OCI-LY3 (cell line): ENCODE data around the gene CRB2.

Experiments
- H2AFZ ChIP-seq: fragments of 200-600, 300-600 bp; shearing (Covaris generic); 2 replicates; pipeline ENCODE4 v1.6.0; 2014; ENCODE audit warnings: antibody characterized with exemption, low read depth, low read length
- H3K27ac ChIP-seq: fragments of 200-600, 300-600 bp; sonication (generic); 2 replicates; pipeline ENCODE4 v1.5.1; 2014; ENCODE audit warnings: mild to moderate bottlenecking, low read length, moderate library complexity, mixed read lengths
- H3K27me3 ChIP-seq: fragments of 200-600, 300-600 bp; sonication (generic); 2 replicates; pipeline ENCODE4 v1.6.1; 2014; ENCODE audit warnings: low read depth, low read length, mixed read lengths
- H3K36me3 ChIP-seq: fragments of 200-600, 300-600 bp; sonication (generic); replicated peaks from 2 replicates; pipeline ENCODE3; 2014; ENCODE audit warnings: low read depth, low read length, mixed read lengths
- H3K4me1 ChIP-seq: fragments of 300-600, 200-600 bp; sonication (generic); 2 replicates; pipeline ENCODE4 v1.6.1; 2014; ENCODE audit warnings: low read length, mixed read lengths
- H3K4me2 ChIP-seq: fragments of 200-600, 300-600 bp; sonication (generic); 2 replicates; pipeline ENCODE4 v1.6.1; 2014; ENCODE audit warnings: low read length, mixed read lengths
- H3K4me3 ChIP-seq: fragments of 300-600, 200-600 bp; sonication (generic); 2 replicates; pipeline ENCODE4 v1.5.1; 2014; ENCODE audit warnings: antibody characterized with exemption, mild to moderate bottlenecking, low read length, moderate library complexity
- H3K79me2 ChIP-seq: fragments of 300-600, 200-600 bp; shearing (Covaris generic); 2 replicates; pipeline ENCODE4 v1.6.1; 2014; ENCODE audit warnings: mild to moderate bottlenecking, low read length, mixed read lengths
- H3K9ac ChIP-seq: fragments of 300-600, 200-600 bp; shearing (Covaris generic); 2 replicates; pipeline ENCODE4 v1.6.0; 2014; ENCODE audit warnings: mild to moderate bottlenecking, low read length, moderate library complexity
- H3K9me3 ChIP-seq: fragments of 200-600, 300-600 bp; shearing (Covaris generic); 2 replicates; pipeline ENCODE4 v1.6.1; 2014; ENCODE audit warnings: low read length, mixed read lengths; ENCODE audit not compliant: insufficient read depth
- H4K20me1 ChIP-seq: fragments of 200-600, 300-600 bp; sonication (generic); 2 replicates; pipeline ENCODE4 v1.6.1; 2016; ENCODE audit warnings: low read length, mixed read lengths; ENCODE audit not compliant: insufficient read depth
- EZH2phosphoT487 ChIP-seq: fragments of 200-600 bp; shearing (Covaris generic); IDR thresholded peaks from 2 replicates; pipeline ENCODE4 v1.6.1; 2018; ENCODE audit warnings: antibody characterized with exemption, mixed run types, low read depth
- TF ChIP-seq, protein P1 (sequence below): fragments of 200-600, 300-600 bp; sonication (generic); IDR thresholded peaks from 2 replicates; pipeline ENCODE4 v1.5.1; 2014; ENCODE audit warnings: antibody characterized with exemption, low read length, low read depth

CRB2 gene

DNA sequence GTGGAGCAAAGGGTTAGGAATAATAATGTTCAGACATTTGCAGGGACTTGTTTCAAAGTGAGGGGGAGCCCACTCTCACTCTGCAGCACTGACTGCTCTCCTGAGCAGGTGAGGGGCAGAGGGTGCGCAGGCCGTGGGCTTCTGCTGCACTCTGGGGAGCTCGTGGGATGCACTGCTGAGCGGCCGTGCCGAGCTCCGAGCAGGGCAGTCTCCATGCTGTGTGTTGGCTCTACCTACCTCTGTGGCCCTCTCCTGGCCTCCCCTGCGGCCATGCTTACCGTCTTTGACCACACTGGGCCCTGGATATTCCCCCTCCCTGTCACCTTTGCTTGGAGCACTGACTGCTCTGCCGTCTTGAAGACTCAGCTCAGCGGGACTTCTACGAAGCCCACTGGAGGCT, 33.7 kb downstream of the CRB2 start:
- Histone ChIP-seq H3K4me1 (no peaks in the 10 kb centered on the region), H3K27me3 (no peaks in the 10 kb centered on the region), H3K4me2 (no peak overlapping the region), H3K36me3 (peaks cover 3% of the 10 kb centered on the region), H3K9me3 (no peaks in the 10 kb centered on the region), H3K79me2 (no peaks in the 10 kb centered on the region), H3K27ac (no peak overlapping the region), H3K9ac (no peak overlapping the region), H3K4me3 (no peak overlapping the region), H2AFZ (no peak overlapping the region), H4K20me1 (no peaks in the 10 kb centered on the region)
- TF ChIP-seq EZH2phosphoT487, result no peak
- TF ChIP-seq, protein P1, sequence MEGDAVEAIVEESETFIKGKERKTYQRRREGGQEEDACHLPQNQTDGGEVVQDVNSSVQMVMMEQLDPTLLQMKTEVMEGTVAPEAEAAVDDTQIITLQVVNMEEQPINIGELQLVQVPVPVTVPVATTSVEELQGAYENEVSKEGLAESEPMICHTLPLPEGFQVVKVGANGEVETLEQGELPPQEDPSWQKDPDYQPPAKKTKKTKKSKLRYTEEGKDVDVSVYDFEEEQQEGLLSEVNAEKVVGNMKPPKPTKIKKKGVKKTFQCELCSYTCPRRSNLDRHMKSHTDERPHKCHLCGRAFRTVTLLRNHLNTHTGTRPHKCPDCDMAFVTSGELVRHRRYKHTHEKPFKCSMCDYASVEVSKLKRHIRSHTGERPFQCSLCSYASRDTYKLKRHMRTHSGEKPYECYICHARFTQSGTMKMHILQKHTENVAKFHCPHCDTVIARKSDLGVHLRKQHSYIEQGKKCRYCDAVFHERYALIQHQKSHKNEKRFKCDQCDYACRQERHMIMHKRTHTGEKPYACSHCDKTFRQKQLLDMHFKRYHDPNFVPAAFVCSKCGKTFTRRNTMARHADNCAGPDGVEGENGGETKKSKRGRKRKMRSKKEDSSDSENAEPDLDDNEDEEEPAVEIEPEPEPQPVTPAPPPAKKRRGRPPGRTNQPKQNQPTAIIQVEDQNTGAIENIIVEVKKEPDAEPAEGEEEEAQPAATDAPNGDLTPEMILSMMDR, result no peak

DNA sequence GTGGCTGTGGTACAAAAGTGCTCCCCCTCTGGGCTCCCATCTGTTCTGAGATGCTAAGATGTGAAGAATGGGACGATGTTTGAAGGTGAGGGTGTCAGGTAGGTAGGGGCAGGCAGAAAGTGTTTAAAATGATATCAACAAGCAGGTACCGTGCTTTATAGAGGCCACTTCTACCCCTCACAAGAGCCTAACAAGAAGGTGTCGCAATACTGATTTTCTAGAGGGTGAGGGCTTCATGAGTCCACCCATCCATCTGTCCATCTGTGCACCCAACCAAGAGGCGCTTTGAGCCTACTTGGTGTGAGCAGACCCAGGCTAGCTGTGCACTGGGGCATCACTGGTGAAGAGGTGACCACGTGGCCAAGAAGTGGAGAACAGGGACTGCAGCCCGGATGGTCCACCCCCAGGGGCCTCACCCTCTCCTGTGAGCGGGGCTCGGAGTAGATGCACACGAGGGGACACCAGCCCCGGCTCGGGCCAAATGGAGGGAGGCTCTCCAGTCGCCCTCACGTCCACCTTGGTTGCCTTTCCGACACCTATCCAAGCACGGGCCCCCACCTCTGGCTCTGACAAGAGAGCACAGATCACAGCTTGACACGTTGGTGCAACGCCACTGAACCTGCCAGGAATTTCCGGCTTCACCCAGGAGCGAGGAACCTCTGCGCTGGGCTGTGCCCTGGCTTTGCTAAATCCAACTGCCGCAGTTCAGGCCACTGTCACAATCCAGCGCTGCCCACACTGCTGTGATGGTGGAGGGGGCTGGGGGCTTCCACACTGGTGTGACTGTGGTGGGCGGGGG, 34.5 kb downstream of the CRB2 start:
- Histone ChIP-seq H4K20me1 (no peaks in the 10 kb centered on the region), H3K4me3 (no peak overlapping the region), H3K27me3 (no peaks in the 10 kb centered on the region), H3K4me1 (no peaks in the 10 kb centered on the region), H3K79me2 (no peaks in the 10 kb centered on the region), H3K36me3 (peaks cover 3% of the 10 kb centered on the region), H2AFZ (no peak overlapping the region), H3K9me3 (no peaks in the 10 kb centered on the region), H3K9ac (no peak overlapping the region), H3K4me2 (no peak overlapping the region), H3K27ac (no peak overlapping the region)
- TF ChIP-seq, protein P1, result no peak
- no peak for TF ChIP-seq EZH2phosphoT487

DNA sequence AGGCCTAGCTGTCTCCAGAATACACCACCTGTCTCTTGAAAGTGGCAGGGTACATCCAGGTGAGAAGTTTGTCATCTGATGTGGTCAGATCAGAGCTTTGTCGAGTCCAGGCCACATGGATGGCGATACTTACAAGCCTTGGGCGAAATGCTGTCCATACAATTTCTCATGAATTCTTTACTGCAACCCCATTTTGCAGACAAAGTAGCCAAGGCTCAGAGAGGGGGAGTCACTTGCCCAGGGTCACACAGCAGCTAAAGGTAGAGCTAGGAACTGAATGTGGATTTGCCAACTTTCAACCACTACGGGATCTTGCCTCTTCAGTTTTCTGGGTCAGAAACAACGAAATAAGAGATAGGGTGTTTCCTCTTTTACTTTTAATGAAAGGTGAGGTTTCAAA, 35.2 kb downstream of the CRB2 start:
- Histone ChIP-seq H3K27me3 (no peaks in the 10 kb centered on the region), H3K79me2 (no peaks in the 10 kb centered on the region), H3K4me3 (no peak overlapping the region), H3K9ac (no peak overlapping the region), H3K4me1 (no peaks in the 10 kb centered on the region), H3K36me3 (peaks cover 3% of the 10 kb centered on the region), H4K20me1 (no peaks in the 10 kb centered on the region), H3K9me3 (no peaks in the 10 kb centered on the region), H3K27ac (no peak overlapping the region), H2AFZ (no peak overlapping the region), H3K4me2 (no peak overlapping the region)
- TF ChIP-seq, protein P1, result no peak
- TF ChIP-seq EZH2phosphoT487, result no peak

DNA sequence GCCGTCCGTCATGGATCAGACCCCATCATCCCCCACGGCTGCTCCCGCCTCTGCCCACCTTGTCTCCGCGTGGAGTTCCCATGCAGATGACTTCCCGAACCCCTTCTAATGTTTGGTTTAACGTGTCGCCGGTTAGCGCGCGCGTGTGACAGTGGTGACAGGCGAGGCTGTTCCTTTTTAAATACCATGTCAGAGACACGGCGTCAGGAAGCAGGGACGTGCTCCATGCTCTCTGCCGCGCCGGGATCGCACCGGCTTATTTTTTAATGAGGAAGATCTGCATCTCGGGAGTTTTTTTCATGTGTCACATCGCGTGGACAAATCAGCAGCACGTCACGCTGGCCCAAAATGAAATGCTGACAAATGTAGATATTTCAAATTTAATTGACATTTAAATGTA, 35.9 kb downstream of the CRB2 start:
- H3K79me2 ChIP-seq, result no peaks in the 10 kb centered on the region
- no peaks in the 10 kb centered on the region for H3K27me3 ChIP-seq
- H3K4me3 ChIP-seq, result no peak overlapping the region
- no peak overlapping the region for H3K9ac ChIP-seq
- H3K27ac ChIP-seq, result no peak overlapping the region
- no peaks in the 10 kb centered on the region for H3K9me3 ChIP-seq
- TF ChIP-seq, protein P1, result no peak
- TF ChIP-seq EZH2phosphoT487, result no peak
- peaks cover 3% of the 10 kb centered on the region for H3K36me3 ChIP-seq
- H3K4me2 ChIP-seq, result no peak overlapping the region
- no peak overlapping the region for H2AFZ ChIP-seq
- no peaks in the 10 kb centered on the region for H3K4me1 ChIP-seq
- no peaks in the 10 kb centered on the region for H4K20me1 ChIP-seq
